Psoas muscle (tissue), 8 donors: ENCODE data around the gene FAM53B. TPM values are rescaled to one million over a fixed set of nuclear protein-coding genes. Genes with fewer than 3 reads are reported as not detected.
A peak's percentile ranks its signal among the peaks of the same experiment; 100 is the strongest.

Experiments used
- ATAC-seq, 4 donors: fragments of 200-7000 bp; cut with Tn5 transposase; one replicate each; pipeline ENCODE4 v1.9.1; 2020; ENCODE audit warnings: moderate library complexity in 3 of 4, mild to moderate bottlenecking in 2 of 4
- DNase-seq, 2 donors: peaks; one replicate each; pipeline ENCODE4 v3.0.0-alpha.2; 2020
- H3K27ac ChIP-seq: fragments of 200-600 bp; one replicate; pipeline ENCODE4 v1.8.0; 2022
- H3K27me3 ChIP-seq, 3 donors: fragments of 200-600 bp in 1 of 3; one replicate each; pipeline versions ENCODE4 v1.6.1 to v1.8.0; 2013 to 2022; ENCODE audit warnings: low read length in 2 of 3, mild to moderate bottlenecking in 2 of 3, moderate library complexity in 1 of 3; ENCODE audit not compliant: insufficient read depth in 3 of 3
- H3K36me3 ChIP-seq, 2 donors: fragments of 200-600 bp in 1 of 2; one replicate each; pipeline versions ENCODE4 v1.6.1 to v1.8.0; 2013 to 2022; ENCODE audit warnings: low read depth in 1 of 2, mild to moderate bottlenecking in 1 of 2, moderate library complexity in 1 of 2; ENCODE audit not compliant: insufficient read depth in 1 of 2
- H3K4me1 ChIP-seq: fragments of 200-600 bp; one replicate; pipeline ENCODE4 v1.8.0; 2022
- H3K4me3 ChIP-seq: fragments of 200-600 bp; one replicate; pipeline ENCODE4 v1.8.0; 2022; ENCODE audit warnings: mild to moderate bottlenecking
- H3K9me3 ChIP-seq: fragments of 200-600 bp; one replicate; pipeline ENCODE4 v1.8.0; 2022
- WGBS, 3 donors: extraction: QIAGEN DNeasy Blood & Tissue Kit; methylation state at CpG; one replicate each; pipeline versions ENCODE4 v1.1.6 to v1.1.7; 2013; 5-methylcytosine and 5-hydroxymethylcytosine counted together
- intact Hi-C, 2 donors: fragments of 100-400 bp; cut with DNase I; formaldehyde crosslinking; loops; one replicate each; pipeline versions ENCODE4 v1.11.0 to v1.14.2; 2022
- polyA plus RNA-seq, 3 donors: library from polyadenylated mRNA; stranded (reverse); fragments of 200-250 nt; gene quantifications; one replicate each; pipeline ENCODE4 v1.2.3, GENCODE V29; 2013
- total RNA-seq, 4 donors: library from RNA; stranded (reverse); fragmentation: NEBNext Ultra II Directional in 2 of 4; extraction: Animal tissue kit (Norgen Biotek cat#: 25700) in 2 of 4; gene quantifications; one replicate each; pipeline versions ENCODE4 v1.2.1 to v1.2.4, GENCODE V29; 2021 to 2023
- TF ChIP-seq, protein P1 (sequence below): fragments of 200-600 bp; IDR thresholded peaks from one replicate; pipeline ENCODE4 v1.8.0; 2022; ENCODE audit warnings: antibody characterized with exemption
- donor health status: healthy with polysubstance abuse.
- donor health status: DM: no; HTN: no; CAD: no; lungs with moderate emphysema.
- donor health status: Bipolar disorder and iron deficiency.
- donor health status: healthy.
- donor health status: DM: yes; HTN: yes; CAD: no.
- donor health status: DM: no; HTN: no; CAD: no.
- donor health status: DM: no; HTN: no; CAD: no.
- donor health status: DM: yes; HTN: yes; CAD: no.

FAM53B gene
- total and polyA plus RNA-seq, 7 donors: 31.0 to 178 (median 49.5) TPM

DNA sequence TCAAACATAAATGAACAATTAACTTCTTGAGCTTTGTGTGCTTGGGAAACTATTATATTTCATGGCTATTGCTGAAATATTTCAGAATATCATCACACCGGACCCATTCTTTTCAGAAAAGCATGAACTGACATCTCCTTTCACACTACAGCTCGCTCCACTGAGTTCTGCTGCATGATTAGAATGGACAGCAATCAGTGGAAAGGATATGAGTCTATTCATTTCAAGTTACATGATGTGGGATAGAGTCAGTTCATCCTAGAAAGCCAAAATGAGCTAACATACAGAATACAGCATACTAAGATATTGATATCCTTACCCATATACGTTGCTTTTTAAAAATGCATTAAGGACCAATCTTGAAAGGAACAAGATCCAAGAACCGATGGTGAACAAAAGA, 1.1 kb upstream of the FAM53B start:
- H3K9me3 ChIP-seq: no peaks in the 10 kb centered on the region
- no peak overlapping the region for H3K4me3 ChIP-seq
- peaks cover 40% of the 10 kb centered on the region for H3K4me1 ChIP-seq
- intact Hi-C loops: loop anchor here (2.0 to 5.0 kb wide), 3 partner anchors 57 to 214 kb away; partner anchors contain the start of gene ABRAXAS2 (in 1 of the 2)
- TF ChIP-seq, protein P1, sequence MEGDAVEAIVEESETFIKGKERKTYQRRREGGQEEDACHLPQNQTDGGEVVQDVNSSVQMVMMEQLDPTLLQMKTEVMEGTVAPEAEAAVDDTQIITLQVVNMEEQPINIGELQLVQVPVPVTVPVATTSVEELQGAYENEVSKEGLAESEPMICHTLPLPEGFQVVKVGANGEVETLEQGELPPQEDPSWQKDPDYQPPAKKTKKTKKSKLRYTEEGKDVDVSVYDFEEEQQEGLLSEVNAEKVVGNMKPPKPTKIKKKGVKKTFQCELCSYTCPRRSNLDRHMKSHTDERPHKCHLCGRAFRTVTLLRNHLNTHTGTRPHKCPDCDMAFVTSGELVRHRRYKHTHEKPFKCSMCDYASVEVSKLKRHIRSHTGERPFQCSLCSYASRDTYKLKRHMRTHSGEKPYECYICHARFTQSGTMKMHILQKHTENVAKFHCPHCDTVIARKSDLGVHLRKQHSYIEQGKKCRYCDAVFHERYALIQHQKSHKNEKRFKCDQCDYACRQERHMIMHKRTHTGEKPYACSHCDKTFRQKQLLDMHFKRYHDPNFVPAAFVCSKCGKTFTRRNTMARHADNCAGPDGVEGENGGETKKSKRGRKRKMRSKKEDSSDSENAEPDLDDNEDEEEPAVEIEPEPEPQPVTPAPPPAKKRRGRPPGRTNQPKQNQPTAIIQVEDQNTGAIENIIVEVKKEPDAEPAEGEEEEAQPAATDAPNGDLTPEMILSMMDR: no peak
- H3K27me3 ChIP-seq: no peaks in the 10 kb centered on the region
- WGBS, 3 donors: 59 to 70% (median 66%) methylated on average over 4 of the region's 4 CpGs
- DNase-seq (no peak), ATAC-seq (no peak)
- H3K36me3 ChIP-seq: peaks cover 0 to 14% of the 10 kb centered on the region in 2 donors
- H3K27ac ChIP-seq: peak overlapping the region; percentile 75

DNA sequence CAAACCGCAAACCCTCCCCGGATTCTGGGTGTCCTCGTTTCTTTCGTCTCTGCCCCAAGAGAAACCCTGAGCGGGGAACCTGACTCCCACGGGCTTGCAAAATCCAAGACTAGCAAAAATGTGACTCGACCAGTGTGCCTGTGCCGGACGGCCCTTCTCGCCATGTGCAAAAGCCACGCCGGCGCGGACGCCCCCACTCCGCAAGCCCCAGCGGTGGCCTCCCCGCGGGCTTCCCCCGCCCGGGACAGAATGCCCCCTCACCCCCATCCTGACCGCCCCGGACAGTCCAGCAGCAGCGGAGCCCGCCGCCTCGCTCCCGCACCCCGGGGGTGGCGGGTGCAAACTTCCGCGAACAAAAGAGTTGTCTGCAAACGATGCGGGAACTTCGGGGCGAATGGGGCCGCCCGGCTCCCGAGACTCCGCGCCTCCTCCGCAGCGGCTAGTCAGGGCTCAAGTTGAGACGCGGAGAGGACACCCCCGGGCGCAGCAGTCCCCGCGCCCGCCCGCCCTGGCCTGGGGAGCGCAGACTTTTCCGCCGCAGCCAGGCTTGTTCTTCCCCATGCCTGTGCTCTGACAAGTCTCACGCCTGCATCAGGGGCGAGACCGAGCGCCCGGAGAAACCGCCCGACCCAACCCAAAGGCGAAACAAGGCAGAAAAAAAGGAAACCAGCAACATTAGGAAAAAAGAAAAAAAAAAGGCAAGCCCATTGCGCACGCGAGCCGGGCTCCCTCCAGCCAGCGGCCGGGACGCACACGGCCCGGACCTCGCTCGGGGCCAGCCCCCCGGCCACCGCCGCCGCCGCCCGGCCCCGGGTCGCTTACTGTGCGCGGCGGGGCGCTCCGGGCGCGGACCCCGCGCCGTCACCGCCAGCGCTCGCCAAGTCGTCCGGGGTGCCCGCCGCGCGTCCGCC, 732 bp downstream of the FAM53B start:
- H3K27ac ChIP-seq: peak overlapping the region; percentile 95
- DNase-seq: peak; percentile 53 to 74
- TF ChIP-seq, protein P1: no peak
- peak; percentile 18 to 33 (median 24) for ATAC-seq
- H3K27me3 ChIP-seq: no peaks in the 10 kb centered on the region
- peaks cover 0 to 14% of the 10 kb centered on the region in 2 donors for H3K36me3 ChIP-seq
- 0 to 1% (median 0%) methylated on average over 73 to 101 of the region's 101 CpGs for WGBS, 3 donors
- H3K4me1 ChIP-seq: peaks cover 58% of the 10 kb centered on the region
- H3K4me3 ChIP-seq: peak overlapping the region; percentile 84
- intact Hi-C loops: loop anchor here (2.0 to 5.0 kb wide), 4 partner anchors 56 to 216 kb away; no protein-coding TSS in a partner anchor
- no peaks in the 10 kb centered on the region for H3K9me3 ChIP-seq

DNA sequence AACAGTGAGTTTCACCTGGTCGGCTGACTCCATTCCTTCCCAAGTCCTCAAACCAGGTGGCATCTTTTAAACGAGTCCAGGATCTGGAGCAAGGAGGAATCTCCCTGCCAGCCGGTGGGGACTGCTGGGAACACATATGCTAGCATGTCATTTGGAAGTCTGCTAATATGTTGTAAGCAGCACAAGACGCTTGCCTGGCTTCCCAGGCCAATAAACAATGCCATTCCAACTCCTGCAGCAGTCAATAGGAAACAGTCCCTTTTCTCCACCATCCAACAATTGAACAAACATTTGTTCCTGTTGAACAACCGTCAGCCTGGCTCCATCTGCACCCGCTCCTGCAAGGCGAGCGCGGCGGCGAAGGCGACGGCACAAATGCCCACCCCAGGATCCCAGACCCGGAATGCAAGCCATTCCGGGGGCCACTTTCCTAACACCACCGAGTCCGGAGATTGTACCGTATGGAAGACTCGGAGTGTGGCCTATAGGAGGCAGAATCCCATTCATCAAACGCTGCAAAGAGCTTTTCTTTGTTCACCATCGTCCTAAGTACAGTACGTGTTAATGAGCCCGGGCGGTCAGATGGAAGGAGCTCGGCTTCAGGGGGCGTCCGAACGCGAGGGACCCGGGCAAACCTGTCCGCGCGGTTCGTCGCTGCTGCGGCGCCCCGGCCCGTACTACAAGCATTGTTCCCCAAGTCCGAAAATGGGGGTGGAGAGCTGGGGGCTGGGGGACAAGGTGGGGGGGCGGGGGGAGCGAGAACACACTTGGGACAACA, 1.6 kb downstream of the FAM53B start:
- Histone ChIP-seq H3K36me3 (peaks cover 0 to 8% of the 10 kb centered on the region in 2 donors), H3K9me3 (no peaks in the 10 kb centered on the region), H3K27ac (peak overlapping the region; percentile 95), H3K4me3 (peak overlapping the region; percentile 84), H3K27me3 (no peaks in the 10 kb centered on the region), H3K4me1 (peaks cover 64% of the 10 kb centered on the region)
- DNase-seq (peak; percentile 24 to 78), ATAC-seq (peak; percentile 13 to 51 (median 32))
- TF ChIP-seq, protein P1: no peak
- WGBS, 3 donors: 2 to 7% (median 7%) methylated on average over 42 of the region's 42 CpGs
- intact Hi-C loops: loop anchor here (5.0 kb wide), 3 partner anchors 55 to 215 kb away; no protein-coding TSS in a partner anchor

DNA sequence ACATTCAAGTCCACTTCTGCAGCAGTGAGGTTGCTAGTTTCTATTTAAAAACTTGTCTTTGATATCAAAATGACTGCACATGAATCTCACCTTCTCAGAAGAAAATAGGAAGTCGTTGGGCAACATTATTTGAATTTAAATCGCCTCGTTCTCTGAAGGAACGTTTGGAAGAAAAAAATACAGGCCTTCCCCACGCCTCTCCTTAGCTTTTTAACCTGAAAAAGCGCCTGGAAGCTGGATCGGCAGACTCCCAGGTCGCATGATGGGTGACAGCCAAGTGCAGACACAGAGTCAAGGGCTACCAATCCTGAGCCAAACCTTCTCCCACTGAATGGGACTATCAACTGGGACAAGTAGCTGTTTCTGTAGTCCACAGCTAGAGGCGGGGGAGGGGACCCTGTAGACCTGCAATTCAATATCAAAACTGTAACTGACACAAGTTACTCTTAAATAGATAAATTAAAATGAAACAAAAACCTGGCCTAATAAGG, 2.2 kb downstream of the FAM53B start:
- Histone ChIP-seq H3K27ac (peak overlapping the region; percentile 95), H3K27me3 (no peaks in the 10 kb centered on the region), H3K9me3 (no peaks in the 10 kb centered on the region), H3K4me3 (peak overlapping the region; percentile 84), H3K36me3 (peaks cover 0 to 3% of the 10 kb centered on the region in 2 donors), H3K4me1 (peaks cover 70% of the 10 kb centered on the region)
- DNase-seq (peak in 1 of 2 donors; percentile 19), ATAC-seq (peak in 2 of 4 donors; percentile 10 to 14)
- WGBS, 3 donors: 25 to 42% (median 29%) methylated on average over 9 of the region's 9 CpGs
- TF ChIP-seq, protein P1: no peak
- intact Hi-C loops: loop anchor here (2.0 to 5.0 kb wide), 6 partner anchors 37 to 215 kb away; no protein-coding TSS in a partner anchor
